AG04450 (cell line): ENCODE results near the gene ORC4. TPM values are rescaled to one million over a fixed set of nuclear protein-coding genes. Genes with fewer than 3 reads are reported as not detected.

Experiments used
- CTCF ChIA-PET: fragments of 300-600, 350-600 bp; formaldehyde crosslinking; extraction: SDS; loops from one replicate; lab custom pipeline; 2022; ENCODE audit warnings: antibody characterized with exemption, inconsistent platforms; lab: Charles Lee
- POLR2A ChIA-PET: fragments of 350-600 bp; formaldehyde crosslinking; extraction: SDS; loops from one replicate; lab custom pipeline; 2021; ENCODE audit warnings: antibody characterized with exemption, inconsistent platforms; lab: Yijun Ruan, JAX
- DNase-seq: peaks from one replicate; pipeline ENCODE4 v3.0.0-alpha.2; 2011; ENCODE audit warnings: low read depth, low spot score
- H3K27ac ChIP-seq: one replicate; pipeline ENCODE4 v1.5.1; 2012; ENCODE audit warnings: low read depth, low read length, control low read depth
- H3K27me3 ChIP-seq: one replicate; pipeline ENCODE4 v1.6.0; 2012; ENCODE audit warnings: low read length; ENCODE audit not compliant: control insufficient read depth, insufficient read depth
- H3K4me3 ChIP-seq: 2 replicates; pipeline ENCODE4 v1.5.1; 2011; ENCODE audit warnings: mild to moderate bottlenecking, low read depth, low read length, control low read depth
- H3K9me3 ChIP-seq: 2 replicates; pipeline ENCODE4 v1.5.1; 2012; ENCODE audit warnings: low read length; ENCODE audit not compliant: control insufficient read depth, insufficient read depth
- polyA plus RNA-seq: library from polyadenylated mRNA; depleted of rRNA; stranded (reverse); fragments of >200 nt; gene quantifications from 2 replicates; pipeline ENCODE4 v1.2.3, GENCODE V29; 2011
- TF ChIP-seq, protein P1 (sequence below): IDR thresholded peaks from 2 replicates; pipeline ENCODE4 v1.5.1; 2011; ENCODE audit warnings: low read depth, low read length, control low read depth, inconsistent platforms

ORC4 gene
- polyA plus RNA-seq, 1 experiment = 49.7 TPM

DNA sequence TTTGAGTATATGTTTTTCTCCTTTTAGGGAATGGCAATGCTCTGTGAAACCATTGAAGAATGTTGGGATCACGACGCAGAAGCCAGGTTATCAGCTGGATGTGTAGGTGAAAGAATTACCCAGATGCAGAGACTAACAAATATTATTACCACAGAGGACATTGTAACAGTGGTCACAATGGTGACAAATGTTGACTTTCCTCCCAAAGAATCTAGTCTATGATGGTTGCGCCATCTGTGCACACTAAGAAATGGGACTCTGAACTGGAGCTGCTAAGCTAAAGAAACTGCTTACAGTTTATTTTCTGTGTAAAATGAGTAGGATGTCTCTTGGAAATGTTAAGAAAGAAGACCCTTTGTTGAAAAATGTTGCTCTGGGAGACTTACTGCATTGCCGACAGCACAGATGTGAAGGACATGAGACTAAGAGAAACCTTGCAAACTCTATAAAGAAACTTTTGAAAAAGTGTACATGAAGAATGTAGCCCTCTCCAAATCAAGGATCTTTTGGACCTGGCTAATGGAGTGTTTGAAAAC, 93.4 kb downstream of the ORC4 start:
- TF ChIP-seq, protein P1, sequence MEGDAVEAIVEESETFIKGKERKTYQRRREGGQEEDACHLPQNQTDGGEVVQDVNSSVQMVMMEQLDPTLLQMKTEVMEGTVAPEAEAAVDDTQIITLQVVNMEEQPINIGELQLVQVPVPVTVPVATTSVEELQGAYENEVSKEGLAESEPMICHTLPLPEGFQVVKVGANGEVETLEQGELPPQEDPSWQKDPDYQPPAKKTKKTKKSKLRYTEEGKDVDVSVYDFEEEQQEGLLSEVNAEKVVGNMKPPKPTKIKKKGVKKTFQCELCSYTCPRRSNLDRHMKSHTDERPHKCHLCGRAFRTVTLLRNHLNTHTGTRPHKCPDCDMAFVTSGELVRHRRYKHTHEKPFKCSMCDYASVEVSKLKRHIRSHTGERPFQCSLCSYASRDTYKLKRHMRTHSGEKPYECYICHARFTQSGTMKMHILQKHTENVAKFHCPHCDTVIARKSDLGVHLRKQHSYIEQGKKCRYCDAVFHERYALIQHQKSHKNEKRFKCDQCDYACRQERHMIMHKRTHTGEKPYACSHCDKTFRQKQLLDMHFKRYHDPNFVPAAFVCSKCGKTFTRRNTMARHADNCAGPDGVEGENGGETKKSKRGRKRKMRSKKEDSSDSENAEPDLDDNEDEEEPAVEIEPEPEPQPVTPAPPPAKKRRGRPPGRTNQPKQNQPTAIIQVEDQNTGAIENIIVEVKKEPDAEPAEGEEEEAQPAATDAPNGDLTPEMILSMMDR = no peak
- H3K4me3 ChIP-seq = no peak overlapping the region
- H3K27ac ChIP-seq = no peak overlapping the region
- no peaks in the 10 kb centered on the region for H3K27me3 ChIP-seq
- ChIA-PET POLR2A (no interaction called here), CTCF (interaction anchor here (0.5 to 1.5 kb wide), 2 partner anchors 16 to 23 kb away, joined by 3 read pairs; no protein-coding TSS in a partner anchor)
- no peaks in the 10 kb centered on the region for H3K9me3 ChIP-seq
- no peak for DNase-seq

DNA sequence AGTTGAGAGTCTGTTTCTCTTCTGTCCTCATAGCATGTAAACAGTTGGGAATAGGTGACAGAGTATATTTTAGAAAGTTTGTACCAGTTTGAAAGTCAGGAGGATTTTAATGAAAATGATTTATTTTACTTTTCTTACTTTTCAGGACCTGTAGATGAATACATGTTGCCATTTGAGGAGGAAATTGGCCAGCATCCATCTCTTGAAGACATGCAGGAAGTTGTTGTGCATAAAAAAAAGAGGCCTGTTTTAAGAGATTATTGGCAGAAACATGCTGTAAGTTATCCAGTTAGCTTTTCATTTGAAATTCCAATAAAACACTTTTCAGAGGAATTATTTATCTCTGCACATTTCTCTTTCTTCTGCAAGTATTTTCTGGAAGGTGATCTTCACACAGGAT, 94.7 kb downstream of the ORC4 start:
- no peak for DNase-seq
- TF ChIP-seq, protein P1 = no peak
- Histone ChIP-seq H3K27ac (no peak overlapping the region), H3K9me3 (no peaks in the 10 kb centered on the region), H3K27me3 (no peaks in the 10 kb centered on the region), H3K4me3 (no peak overlapping the region)
- POLR2A ChIA-PET = no interaction called here
- CTCF ChIA-PET = interaction anchor here (1.7 kb wide), 1 partner anchor 13 kb away, joined by 4 read pairs; no protein-coding TSS in a partner anchor

DNA sequence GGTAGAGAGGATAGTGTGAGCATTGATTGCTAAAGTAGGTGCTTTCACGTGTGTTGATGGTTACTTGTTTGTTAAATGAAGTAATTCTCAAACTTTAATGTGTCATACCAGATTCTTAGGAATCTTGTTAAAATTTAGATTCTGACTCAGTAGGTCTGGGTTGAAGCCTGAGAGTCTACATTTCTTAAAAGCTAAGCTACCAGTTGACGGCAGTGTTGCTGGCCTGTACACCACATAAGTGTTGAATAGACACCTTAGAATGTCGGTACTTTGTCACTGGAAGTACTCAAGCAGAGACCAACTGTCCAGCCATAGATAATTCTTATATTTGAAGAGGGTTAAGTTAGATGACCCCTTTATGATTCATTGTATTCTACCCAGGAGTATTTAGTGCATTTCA, 95.9 kb downstream of the ORC4 start:
- H3K4me3 ChIP-seq = no peak overlapping the region
- ChIA-PET POLR2A (no interaction called here), CTCF (interaction anchor here (1.0 to 1.7 kb wide), 2 partner anchors 12 to 584 kb away, joined by 3 to 4 read pairs; no protein-coding TSS in a partner anchor)
- no peak overlapping the region for H3K27ac ChIP-seq
- no peaks in the 10 kb centered on the region for H3K9me3 ChIP-seq
- no peak for DNase-seq
- TF ChIP-seq, protein P1 = no peak
- H3K27me3 ChIP-seq = no peaks in the 10 kb centered on the region

DNA sequence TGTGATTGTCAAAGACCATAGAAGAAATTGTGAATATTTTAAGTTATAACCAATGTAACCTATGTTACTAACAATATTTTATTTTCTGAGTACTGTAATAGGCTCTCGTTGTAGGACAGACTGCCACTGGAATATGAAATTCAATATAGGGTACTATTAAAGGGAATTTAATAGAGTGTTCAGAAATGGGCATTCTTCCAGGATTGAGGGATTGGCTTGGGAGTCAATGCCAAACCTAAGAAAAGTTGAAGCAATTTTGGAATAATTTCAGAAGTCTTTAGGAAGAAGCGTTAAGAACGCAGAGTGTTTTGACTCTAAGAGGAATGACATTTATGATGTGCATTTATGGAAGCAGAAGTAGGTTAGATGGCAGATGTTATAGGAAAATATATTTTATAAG, 96.7 kb downstream of the ORC4 start:
- no peaks in the 10 kb centered on the region for H3K9me3 ChIP-seq
- no peak overlapping the region for H3K4me3 ChIP-seq
- DNase-seq = no peak
- TF ChIP-seq, protein P1 = no peak
- CTCF ChIA-PET = interaction anchor here (2.0 kb wide), 1 partner anchor 15 kb away, joined by 5 read pairs; no protein-coding TSS in a partner anchor
- H3K27me3 ChIP-seq = no peaks in the 10 kb centered on the region
- POLR2A ChIA-PET = no interaction called here
- no peak overlapping the region for H3K27ac ChIP-seq

DNA sequence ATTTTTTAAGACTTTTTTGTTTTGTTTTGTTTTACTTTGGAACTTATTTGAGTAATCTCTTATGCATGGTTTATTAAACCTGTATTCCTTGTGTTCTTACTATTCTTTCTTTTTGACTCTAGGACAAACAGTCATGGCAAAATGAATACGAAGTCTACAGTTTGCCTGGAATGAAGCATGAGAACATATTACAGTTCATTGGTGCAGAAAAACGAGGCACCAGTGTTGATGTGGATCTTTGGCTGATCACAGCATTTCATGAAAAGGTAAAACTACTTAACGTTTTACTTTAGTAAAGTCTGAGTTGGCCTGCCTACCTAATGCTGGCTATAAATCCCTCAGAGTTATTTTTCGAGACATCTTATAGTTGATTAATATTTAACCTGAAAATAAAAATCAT, 103.4 kb downstream of the ORC4 start:
- no peak for DNase-seq
- Histone ChIP-seq H3K27me3 (no peaks in the 10 kb centered on the region), H3K9me3 (no peaks in the 10 kb centered on the region), H3K4me3 (no peak overlapping the region), H3K27ac (no peak overlapping the region)
- CTCF ChIA-PET = no interaction called here
- TF ChIP-seq, protein P1 = no peak
- POLR2A ChIA-PET = no interaction called here
